Measurements from ENCODE around the gene SMCHD1.

- no peak for TF ChIP-seq CTCF (IDR thresholded peaks at IDR 0.05)
- no peak for TF ChIP-seq ZNF263 (CRISPR knock-in tag; IDR thresholded peaks at IDR 0.05; ENCODE audit: low read depth)
- TF ChIP-seq FOXK1 (CRISPR knock-in tag; IDR thresholded peaks at IDR 0.05), result no peak
- TF ChIP-seq GABPB1 (CRISPR knock-in tag; IDR thresholded peaks at IDR 0.05), result no peak
- no peak for TF ChIP-seq USF1 (CRISPR knock-in tag; IDR thresholded peaks at IDR 0.05)
- TF ChIP-seq IRF1 (CRISPR knock-in tag; IDR thresholded peaks at IDR 0.05), result no peak
- TF ChIP-seq KAT7 (CRISPR knock-in tag; IDR thresholded peaks at IDR 0.05; ENCODE audit: borderline replicate concordance), result no peak
- no peak for TF ChIP-seq ZNF138 (CRISPR knock-in tag; conservative IDR thresholded peaks at IDR 0.05)
Observed at GRCh38 chr18:2794159-2794558, 138.6 kb downstream of the SMCHD1 start.
